ENCODE measurements around the gene EPS8L3. TPM values are rescaled to one million over a fixed set of nuclear protein-coding genes. Genes with fewer than 3 reads are reported as not detected.

Gene EPS8L3
- polyA plus RNA-seq, 1 donor (not counting 4 experiments of a cell fraction or from before 2014, with no cell fraction given) = not detected

DNA sequence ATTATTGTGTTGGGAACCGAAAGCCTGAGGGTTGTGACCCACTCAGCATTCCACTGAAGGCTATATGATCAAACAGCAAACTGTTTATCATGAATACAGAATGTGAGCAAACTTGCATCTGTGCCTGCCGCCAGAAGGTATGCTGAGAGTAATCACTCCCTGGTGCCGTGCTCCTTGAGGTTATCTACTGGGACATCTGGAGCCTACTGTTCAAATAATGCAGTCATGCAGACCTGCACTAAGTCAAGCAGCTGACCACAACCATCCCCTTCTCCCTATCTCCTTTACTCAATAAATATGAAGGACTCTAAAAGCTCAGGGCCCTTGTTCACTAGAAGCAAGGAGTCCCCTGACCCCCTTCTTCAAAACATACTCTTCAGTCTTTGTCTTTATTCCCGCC is 38.2 kb downstream of the EPS8L3 start:
- Histone ChIP-seq H3K4me2 (ENCODE audit: control insufficient read depth, extremely low read depth, insufficient read depth, low read depth, low read length) (no peak overlapping the region), H4K20me1 (ENCODE audit: control insufficient read depth, extremely low read depth, insufficient read depth, low read length) (no peaks in the 10 kb centered on the region), H3K9me1 (ENCODE audit: control insufficient read depth, extremely low read depth, insufficient read depth, low read length) (no peaks in the 10 kb centered on the region), H3K9ac (ENCODE audit: control insufficient read depth, extremely low read depth, insufficient read depth, low read length) (no peak overlapping the region), H3K27ac (ENCODE audit: control insufficient read depth, insufficient read depth, low read length) (no peak overlapping the region), H3K4me3 (ENCODE audit: control insufficient read depth in 2 of 3, extremely low read depth in 1 of 3, insufficient read depth in 2 of 3, low read depth in 1 of 3, low read length in 3 of 3) (no peak overlapping the region), H3K4me1 (ENCODE audit: control insufficient read depth, extremely low read depth, insufficient read depth, low read length) (no peaks in the 10 kb centered on the region), H3K27me3 (ENCODE audit: control insufficient read depth, extremely low read depth, insufficient read depth, low read length) (no peaks in the 10 kb centered on the region), H2AFZ (ENCODE audit: control insufficient read depth, low read length) (no peak overlapping the region), H3K36me3 (ENCODE audit: control insufficient read depth in 2 of 2, extremely low read depth in 1 of 2, insufficient read depth in 2 of 2, low read length in 2 of 2) (no peaks in the 10 kb centered on the region), H3K9me3 (ENCODE audit: control insufficient read depth, low read depth, low read length) (no peaks in the 10 kb centered on the region), H3K79me2 (ENCODE audit: control insufficient read depth, insufficient read depth, low read length) (no peaks in the 10 kb centered on the region)
- FAIRE-seq (no peak), DNase-seq (ENCODE audit: low read depth, low spot score) (no peak)
- dilution Hi-C loops (cut with MboI; ENCODE audit: extremely low pct_ligation_motif_present, low sequenced_read_pairs) = no loop called here
- TF ChIP-seq EZH2 (IDR thresholded peaks at IDR 0.05; ENCODE audit: low read length) = no peak
- TF ChIP-seq, protein P1, sequence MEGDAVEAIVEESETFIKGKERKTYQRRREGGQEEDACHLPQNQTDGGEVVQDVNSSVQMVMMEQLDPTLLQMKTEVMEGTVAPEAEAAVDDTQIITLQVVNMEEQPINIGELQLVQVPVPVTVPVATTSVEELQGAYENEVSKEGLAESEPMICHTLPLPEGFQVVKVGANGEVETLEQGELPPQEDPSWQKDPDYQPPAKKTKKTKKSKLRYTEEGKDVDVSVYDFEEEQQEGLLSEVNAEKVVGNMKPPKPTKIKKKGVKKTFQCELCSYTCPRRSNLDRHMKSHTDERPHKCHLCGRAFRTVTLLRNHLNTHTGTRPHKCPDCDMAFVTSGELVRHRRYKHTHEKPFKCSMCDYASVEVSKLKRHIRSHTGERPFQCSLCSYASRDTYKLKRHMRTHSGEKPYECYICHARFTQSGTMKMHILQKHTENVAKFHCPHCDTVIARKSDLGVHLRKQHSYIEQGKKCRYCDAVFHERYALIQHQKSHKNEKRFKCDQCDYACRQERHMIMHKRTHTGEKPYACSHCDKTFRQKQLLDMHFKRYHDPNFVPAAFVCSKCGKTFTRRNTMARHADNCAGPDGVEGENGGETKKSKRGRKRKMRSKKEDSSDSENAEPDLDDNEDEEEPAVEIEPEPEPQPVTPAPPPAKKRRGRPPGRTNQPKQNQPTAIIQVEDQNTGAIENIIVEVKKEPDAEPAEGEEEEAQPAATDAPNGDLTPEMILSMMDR (optimal IDR thresholded peaks at IDR 0.05 in 1 of 3, IDR thresholded peaks at IDR 0.05 in 1 of 3, conservative IDR thresholded peaks at IDR 0.05 in 1 of 3; ENCODE audit: extremely low read depth in 1 of 3, insufficient read depth in 2 of 3, low read length in 3 of 3) = no peak

DNA sequence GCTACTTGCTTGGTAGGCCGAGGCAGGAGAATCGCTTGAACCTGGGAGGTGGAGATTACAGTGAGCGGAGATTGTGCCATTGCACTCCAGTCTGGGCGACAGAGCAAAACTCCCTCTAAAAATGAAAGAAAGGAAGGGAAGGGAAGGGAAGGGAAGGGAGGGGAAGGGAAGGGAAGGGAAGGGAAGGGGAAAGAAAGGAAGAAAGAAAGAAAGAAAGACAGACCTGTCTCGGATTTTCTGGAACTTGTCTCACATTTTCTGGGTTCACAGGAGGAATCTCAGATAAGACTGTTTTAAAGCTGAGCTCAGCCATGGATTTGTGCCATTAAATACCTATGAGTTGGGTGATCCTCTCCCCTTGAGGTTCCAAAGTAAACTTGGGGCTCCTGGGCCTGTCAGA is 38.8 kb downstream of the EPS8L3 start:
- Histone ChIP-seq H3K9ac (ENCODE audit: control insufficient read depth, extremely low read depth, insufficient read depth, low read length) (no peak overlapping the region), H3K36me3 (ENCODE audit: control insufficient read depth in 2 of 2, extremely low read depth in 1 of 2, insufficient read depth in 2 of 2, low read length in 2 of 2) (no peaks in the 10 kb centered on the region), H3K27me3 (ENCODE audit: control insufficient read depth, extremely low read depth, insufficient read depth, low read length) (no peaks in the 10 kb centered on the region), H3K4me3 (ENCODE audit: control insufficient read depth in 2 of 3, extremely low read depth in 1 of 3, insufficient read depth in 2 of 3, low read depth in 1 of 3, low read length in 3 of 3) (no peak overlapping the region), H3K9me3 (ENCODE audit: control insufficient read depth, low read depth, low read length) (no peaks in the 10 kb centered on the region), H3K9me1 (ENCODE audit: control insufficient read depth, extremely low read depth, insufficient read depth, low read length) (no peaks in the 10 kb centered on the region), H3K27ac (ENCODE audit: control insufficient read depth, insufficient read depth, low read length) (no peak overlapping the region), H4K20me1 (ENCODE audit: control insufficient read depth, extremely low read depth, insufficient read depth, low read length) (no peaks in the 10 kb centered on the region), H3K79me2 (ENCODE audit: control insufficient read depth, insufficient read depth, low read length) (no peaks in the 10 kb centered on the region), H3K4me1 (ENCODE audit: control insufficient read depth, extremely low read depth, insufficient read depth, low read length) (no peaks in the 10 kb centered on the region), H2AFZ (ENCODE audit: control insufficient read depth, low read length) (no peak overlapping the region), H3K4me2 (ENCODE audit: control insufficient read depth, extremely low read depth, insufficient read depth, low read depth, low read length) (no peak overlapping the region)
- dilution Hi-C loops (cut with MboI; ENCODE audit: extremely low pct_ligation_motif_present, low sequenced_read_pairs) = no loop called here
- TF ChIP-seq EZH2 (IDR thresholded peaks at IDR 0.05; ENCODE audit: low read length) = no peak
- TF ChIP-seq, protein P1 (optimal IDR thresholded peaks at IDR 0.05 in 1 of 3, IDR thresholded peaks at IDR 0.05 in 1 of 3, conservative IDR thresholded peaks at IDR 0.05 in 1 of 3; ENCODE audit: extremely low read depth in 1 of 3, insufficient read depth in 2 of 3, low read length in 3 of 3) = no peak
- DNase-seq (ENCODE audit: low read depth, low spot score) (no peak), FAIRE-seq (no peak)

Measured in keratinocyte (primary cell).